IMR-90 (cell line): ENCODE results near the gene HIGD2B. TPM values are rescaled to one million over a fixed set of nuclear protein-coding genes. Genes with fewer than 3 reads are reported as not detected.

Experiments
- ATAC-seq: fragments of 200-7000 bp; cut with Tn5 transposase; 2 replicates; pipeline ENCODE4 v1.9.1; 2020; ENCODE audit warnings: low read depth, mild to moderate bottlenecking, moderate library complexity
- BruUV-seq: library from RNA; stranded (reverse); fragments of 400-500 nt; replicated peaks from 2 replicates; lab custom pipeline; 2021; lab: Mats Ljungman, UMichigan
- CTCF ChIA-PET: fragments of 300-600 bp; formaldehyde crosslinking; extraction: SDS; loops from one replicate; lab custom pipeline; 2021; ENCODE audit warnings: antibody characterized with exemption; lab: Yijun Ruan, JAX
- POLR2A ChIA-PET: fragments of 300-600 bp; sonication (Branson Sonifier 250); formaldehyde crosslinking; loops from one replicate; lab custom pipeline; 2022; ENCODE audit warnings: antibody characterized with exemption; ENCODE audit not compliant: unreplicated experiment; lab: Charles Lee
- DNase-seq: peaks from one replicate; pipeline ENCODE4 v3.0.0; 2013
- H2AFZ ChIP-seq: replicated peaks from 2 replicates; pipeline ENCODE3; 2013; ENCODE audit warnings: low read length, mild to moderate bottlenecking; ENCODE audit not compliant: poor library complexity
- H2AK5ac ChIP-seq: 2 replicates; pipeline ENCODE4 v1.6.1; 2013; ENCODE audit warnings: low read depth, low read length, inconsistent platforms
- H2AK9ac ChIP-seq: replicated peaks from 2 replicates; pipeline ENCODE3; 2013; ENCODE audit warnings: mild to moderate bottlenecking, low read depth, low read length, moderate library complexity; ENCODE audit not compliant: poor library complexity
- H2BK120ac ChIP-seq: 2 replicates; pipeline ENCODE4 v1.6.1; 2013; ENCODE audit warnings: low read depth, low read length, inconsistent platforms
- H2BK15ac ChIP-seq: 3 replicates; pipeline ENCODE4 v1.6.1; 2013; ENCODE audit warnings: low read depth, low read length, inconsistent platforms
- H2BK20ac ChIP-seq: 2 replicates; pipeline ENCODE4 v1.6.1; 2013; ENCODE audit warnings: low read depth, mild to moderate bottlenecking, inconsistent platforms, low read length, moderate library complexity
- H2BK5ac ChIP-seq: 2 replicates; pipeline ENCODE4 v1.6.1; 2013; ENCODE audit warnings: mild to moderate bottlenecking, low read depth, low read length, inconsistent platforms; ENCODE audit not compliant: poor library complexity, severe bottlenecking
- H3K14ac ChIP-seq: replicated peaks from 2 replicates; pipeline ENCODE4 v1.6.1; 2013; ENCODE audit warnings: low read depth, low read length, inconsistent platforms
- H3K18ac ChIP-seq: 2 replicates; pipeline ENCODE4 v1.6.1; 2013; ENCODE audit warnings: low read depth, low read length, control low read depth
- H3K23ac ChIP-seq: 2 replicates; pipeline ENCODE4 v1.6.1; 2013; ENCODE audit warnings: low read depth, low read length, inconsistent platforms
- H3K27ac ChIP-seq: 2 replicates; pipeline ENCODE4 v1.5.1; 2013; ENCODE audit warnings: mild to moderate bottlenecking, control low read depth, low read length; ENCODE audit not compliant: insufficient read depth
- H3K27me3 ChIP-seq: 2 replicates; pipeline ENCODE4 v1.6.1; 2013; ENCODE audit warnings: low read length; ENCODE audit not compliant: control insufficient read depth, insufficient read depth
- H3K36me3 ChIP-seq: 2 replicates; pipeline ENCODE4 v1.6.1; 2013; ENCODE audit warnings: low read length, mixed read lengths; ENCODE audit not compliant: control insufficient read depth, insufficient read depth
- H3K4ac ChIP-seq: 2 replicates; pipeline ENCODE4 v1.6.1; 2013; ENCODE audit warnings: low read depth, low read length, inconsistent platforms
- H3K4me1 ChIP-seq: 2 replicates; pipeline ENCODE4 v1.6.1; 2013; ENCODE audit warnings: low read length, mixed read lengths; ENCODE audit not compliant: control insufficient read depth, insufficient read depth
- H3K4me2 ChIP-seq: 2 replicates; pipeline ENCODE4 v1.6.1; 2013; ENCODE audit warnings: low read depth, mild to moderate bottlenecking, control low read depth, low read length, moderate library complexity
- H3K4me3 ChIP-seq: 2 replicates; pipeline ENCODE4 v1.5.1; 2013; ENCODE audit warnings: low read depth, mild to moderate bottlenecking, control low read depth, low read length, moderate library complexity; ENCODE audit not compliant: insufficient read depth
- H3K56ac ChIP-seq: 2 replicates; pipeline ENCODE4 v1.6.1; 2013; ENCODE audit warnings: low read length, inconsistent platforms; ENCODE audit not compliant: insufficient read depth; ENCODE audit errors: extremely low read depth
- H3K79me1 ChIP-seq, 2 experiments: 2 replicates each; pipeline ENCODE4 v1.6.1; 2013; ENCODE audit warnings: low read length in 2 of 2, inconsistent platforms in 1 of 2, low read depth in 1 of 2
- H3K9ac ChIP-seq: 2 replicates; pipeline ENCODE4 v1.6.1; 2013; ENCODE audit warnings: low read depth, low read length, control low read depth
- H3K9me1 ChIP-seq: 2 replicates; pipeline ENCODE4 v1.6.1; 2013; ENCODE audit warnings: low read length, inconsistent platforms; ENCODE audit not compliant: insufficient read depth
- H3K9me3 ChIP-seq: 2 replicates; pipeline ENCODE4 v1.6.1; 2013; ENCODE audit warnings: low read length; ENCODE audit not compliant: control insufficient read depth, insufficient read depth
- H4K20me1 ChIP-seq: 2 replicates; pipeline ENCODE4 v1.6.1; 2013; ENCODE audit warnings: low read length, inconsistent platforms; ENCODE audit not compliant: insufficient read depth
- H4K5ac ChIP-seq: 2 replicates; pipeline ENCODE4 v1.6.1; 2013; ENCODE audit warnings: mild to moderate bottlenecking, low read depth, low read length, control low read depth
- H4K8ac ChIP-seq, 2 experiments: 2 replicates each; pipeline ENCODE4 v1.6.1; 2013; ENCODE audit warnings: low read depth in 2 of 2, low read length in 2 of 2, control low read depth in 1 of 2, inconsistent platforms in 1 of 2
- H4K91ac ChIP-seq: 2 replicates; pipeline ENCODE4 v1.6.1; 2013; ENCODE audit warnings: low read depth, low read length, inconsistent platforms; ENCODE audit not compliant: insufficient read depth
- CHD1 ChIP-seq: IDR thresholded peaks from 2 replicates; pipeline ENCODE4 v1.6.1; 2012; ENCODE audit warnings: low read depth, low read length, improper control_type of control experiment
- WGBS, 2 experiments: methylation state at CpG; one replicate each; pipeline versions ENCODE4 v1.1.5 to v1.1.7; 2013; ENCODE audit warnings: missing lambda C conversion rate in 2 of 2; ENCODE audit not compliant: insufficient read length in 1 of 2; ENCODE audit errors: extremely low coverage in 2 of 2; 5-methylcytosine and 5-hydroxymethylcytosine counted together
- dilution Hi-C: fragments of 300-500 bp; cut with HindIII; formaldehyde crosslinking; loops from one replicate; pipeline ENCODE4 v1.14.3; 2018; ENCODE audit warnings: low sequenced_read_pairs; ENCODE audit not compliant: unreplicated experiment
- in situ Hi-C: fragments of 300-500 bp; cut with MboI; formaldehyde crosslinking; loops from 3 replicates; pipeline ENCODE4 v1.14.3; 2019; ENCODE audit warnings: low sequenced_read_pairs, inconsistent platforms, mixed read lengths
- intact Hi-C: fragments of 100-400 bp; cut with micrococcal nuclease; formaldehyde crosslinking; loops from 2 replicates; pipeline ENCODE4 v1.10.0; 2022
- polyA plus RNA-seq, 3 experiments: library from polyadenylated mRNA; depleted of rRNA; stranded (reverse); fragments of >200 nt; gene quantifications; 2 replicates each; pipeline ENCODE4 v1.2.3, GENCODE V29; 2012; ENCODE audit warnings: low replicate concordance in 1 of 3
- total RNA-seq: library from RNA; depleted of rRNA; stranded (reverse); fragments of >200 nt; gene quantifications from 2 replicates; pipeline ENCODE4 v1.2.3, GENCODE V29; 2012

HIGD2B gene
- total and polyA plus RNA-seq, 2 of the 4 experiments (the other 2 are of a cell fraction): not detected

- no CpG with 5 or more reads among the region's 5 CpGs for WGBS, 2 experiments
- Histone ChIP-seq H3K9me3 (no peaks in the 10 kb centered on the region), H3K79me1 (peaks cover 0 to 17% of the 10 kb centered on the region in 2 experiments; a peak in 3 of 4 replicates), H3K4ac (no peak overlapping the region), H3K56ac (no peak overlapping the region), H4K91ac (no peak overlapping the region), H3K4me3 (no peak overlapping the region), H4K8ac (no peak overlapping the region), H2BK20ac (no peak overlapping the region), H2BK15ac (no peak overlapping the region), H4K5ac (no peak overlapping the region), H3K9me1 (no peaks in the 10 kb centered on the region), H2BK120ac (no peak overlapping the region), H2AK5ac (no peak overlapping the region), H2AFZ (no peak overlapping the region), H2AK9ac (no peak overlapping the region), H3K4me1 (0 out of 2 replicates have a peak, but pooled peaks cover 1% of the 10 kb centered on the region), H3K9ac (no peak overlapping the region), H3K14ac (no peak overlapping the region), H3K27ac (no peak overlapping the region), H3K27me3 (no peaks in the 10 kb centered on the region), H3K36me3 (no peaks in the 10 kb centered on the region; the same call in 1 of the 2 replicates), H4K20me1 (no peaks in the 10 kb centered on the region), H2BK5ac (no peak overlapping the region), H3K18ac (no peak overlapping the region), H3K23ac (no peak overlapping the region), H3K4me2 (no peak overlapping the region)
- ATAC-seq: no peak
- no peak for DNase-seq
- ChIA-PET CTCF (interaction anchor here (0.6 kb wide), 1 partner anchor 186 kb away, joined by 7 read pairs; no protein-coding TSS in a partner anchor), POLR2A (interaction anchor here (0.6 kb wide), 1 partner anchor 54 kb away, joined by 5 read pairs; no protein-coding TSS in a partner anchor)
- in situ Hi-C loops (no loop called here), intact Hi-C loops (no loop called here), dilution Hi-C loops (no loop called here)
- no TSS peak for BruUV-seq
- no peak for TF ChIP-seq CHD1
Observed at GRCh38 chr15:72688697-72689096, 2.7 kb upstream of the HIGD2B start.
